Lung (tissue), 12 donors: Measurements from ENCODE around the gene OAS2. TPM values are rescaled to one million over a fixed set of nuclear protein-coding genes. Genes with fewer than 3 reads are reported as not detected.

Experiments
- ATAC-seq: fragments of 200-7000 bp; cut with Tn5 transposase; one replicate; pipeline ENCODE4 v1.9.1; 2020; ENCODE audit warnings: moderate number of reproducible peaks; ENCODE audit not compliant: insufficient read depth, low FRiP score
- DNase-seq, 3 donors: peaks; one replicate each; pipeline ENCODE4 v3.0.0-alpha.2; 2013 to 2017
- H3K27ac ChIP-seq, 2 donors: one replicate each; pipeline ENCODE4 v1.5.1; 2013; ENCODE audit warnings: mild to moderate bottlenecking in 2 of 2, moderate library complexity in 2 of 2, control low read depth in 1 of 2, inconsistent platforms in 1 of 2, low read depth in 1 of 2, low read length in 1 of 2
- H3K27me3 ChIP-seq, 3 donors: one replicate each; pipeline ENCODE4 v1.5.1; 2013; ENCODE audit warnings: low read length in 2 of 3; ENCODE audit not compliant: control insufficient read depth in 3 of 3, insufficient read depth in 3 of 3
- H3K36me3 ChIP-seq, 4 donors: one replicate each; pipeline ENCODE4 v1.5.1; 2013; ENCODE audit warnings: low read length in 4 of 4, mild to moderate bottlenecking in 1 of 4, moderate library complexity in 1 of 4; ENCODE audit not compliant: control insufficient read depth in 4 of 4, insufficient read depth in 4 of 4
- H3K4me1 ChIP-seq, 5 donors: one replicate each; pipeline ENCODE4 v1.5.1; 2013; ENCODE audit warnings: low read length in 5 of 5, mild to moderate bottlenecking in 2 of 5, moderate library complexity in 1 of 5; ENCODE audit not compliant: control insufficient read depth in 5 of 5, insufficient read depth in 5 of 5
- H3K4me3 ChIP-seq: one replicate; pipeline ENCODE4 v1.5.1; 2013; ENCODE audit warnings: mild to moderate bottlenecking, control low read depth, moderate library complexity
- H3K9ac ChIP-seq, 2 donors: one replicate each; pipeline ENCODE4 v1.5.1; 2013; ENCODE audit warnings: low read length in 2 of 2, control low read depth in 1 of 2; ENCODE audit not compliant: insufficient read depth in 1 of 2
- H3K9me3 ChIP-seq, 4 donors: one replicate each; pipeline ENCODE4 v1.5.1; 2013; ENCODE audit warnings: low read length in 3 of 4, mild to moderate bottlenecking in 1 of 4, moderate library complexity in 1 of 4; ENCODE audit not compliant: control insufficient read depth in 4 of 4, insufficient read depth in 3 of 4
- WGBS, 2 donors: extraction: QIAGEN DNeasy Blood & Tissue Kit; methylation state at CpG; one replicate each; pipeline ENCODE4 v1.1.7; 2013; 5-methylcytosine and 5-hydroxymethylcytosine counted together
- polyA plus RNA-seq, 2 donors: library from polyadenylated mRNA; stranded (reverse); fragments of 200-250 nt; gene quantifications; one replicate each; pipeline ENCODE4 v1.2.1, GENCODE V29; 2013
- total RNA-seq, 2 donors: library from RNA; depleted of rRNA in 1 of 2; stranded (reverse); fragments of >200 nt in 1 of 2; gene quantifications; one replicate each; pipeline ENCODE4 v1.2.1, GENCODE V29; 2014 to 2021
- TF ChIP-seq, protein P1 (sequence below): IDR thresholded peaks from 2 replicates; pipeline ENCODE4 v1.5.1; 2012; ENCODE audit warnings: mild to moderate bottlenecking; ENCODE audit errors: control extremely low read depth, extremely low read depth
- donor health status: control.
- donor health status: control.
- donor health status: Bipolar disorder and iron deficiency.
- donor health status: healthy.
- donor health status: DM: yes; HTN: yes; CAD: no.

The OAS2 gene
- total and polyA plus RNA-seq, 4 donors: 9.8 to 25.9 (median 16.1) TPM

GRCh38 chr12:113044516-113044915 is 66.2 kb downstream of the OAS2 start:
- Histone ChIP-seq H3K9me3 (peaks cover 0 to 2% (median 0%) of the 10 kb centered on the region in 4 donors), H3K27ac (no peak overlapping the region), H3K9ac (no peak overlapping the region), H3K4me3 (no peak overlapping the region), H3K36me3 (no peaks in the 10 kb centered on the region), H3K4me1 (peaks cover 0 to 2% (median 0%) of the 10 kb centered on the region in 5 donors), H3K27me3 (peaks cover 0 to 9% (median 4%) of the 10 kb centered on the region in 3 donors)
- WGBS, 2 donors: 78 to 81% methylated on average over 3 of the region's 3 CpGs
- ATAC-seq (no peak), DNase-seq (no peak)
- TF ChIP-seq, protein P1, sequence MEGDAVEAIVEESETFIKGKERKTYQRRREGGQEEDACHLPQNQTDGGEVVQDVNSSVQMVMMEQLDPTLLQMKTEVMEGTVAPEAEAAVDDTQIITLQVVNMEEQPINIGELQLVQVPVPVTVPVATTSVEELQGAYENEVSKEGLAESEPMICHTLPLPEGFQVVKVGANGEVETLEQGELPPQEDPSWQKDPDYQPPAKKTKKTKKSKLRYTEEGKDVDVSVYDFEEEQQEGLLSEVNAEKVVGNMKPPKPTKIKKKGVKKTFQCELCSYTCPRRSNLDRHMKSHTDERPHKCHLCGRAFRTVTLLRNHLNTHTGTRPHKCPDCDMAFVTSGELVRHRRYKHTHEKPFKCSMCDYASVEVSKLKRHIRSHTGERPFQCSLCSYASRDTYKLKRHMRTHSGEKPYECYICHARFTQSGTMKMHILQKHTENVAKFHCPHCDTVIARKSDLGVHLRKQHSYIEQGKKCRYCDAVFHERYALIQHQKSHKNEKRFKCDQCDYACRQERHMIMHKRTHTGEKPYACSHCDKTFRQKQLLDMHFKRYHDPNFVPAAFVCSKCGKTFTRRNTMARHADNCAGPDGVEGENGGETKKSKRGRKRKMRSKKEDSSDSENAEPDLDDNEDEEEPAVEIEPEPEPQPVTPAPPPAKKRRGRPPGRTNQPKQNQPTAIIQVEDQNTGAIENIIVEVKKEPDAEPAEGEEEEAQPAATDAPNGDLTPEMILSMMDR: no peak

- H3K27me3 ChIP-seq: peaks cover 0 to 12% (median 6%) of the 10 kb centered on the region in 3 donors
- WGBS, 2 donors: 9 to 10% methylated on average over 6 of the region's 6 CpGs
- H3K9ac ChIP-seq: no peak overlapping the region
- ATAC-seq: peak; percentile 85
- no peak overlapping the region for H3K27ac ChIP-seq
- H3K36me3 ChIP-seq: no peaks in the 10 kb centered on the region
- no peak overlapping the region for H3K4me3 ChIP-seq
- H3K4me1 ChIP-seq: no peaks in the 10 kb centered on the region
- H3K9me3 ChIP-seq: no peaks in the 10 kb centered on the region
- TF ChIP-seq, protein P1: peak; percentile 84
- DNase-seq: peak; percentile 57 to 73 (median 60)
Measured at GRCh38 chr12:113048716-113049127, 70.4 kb downstream of the OAS2 start.

DNA sequence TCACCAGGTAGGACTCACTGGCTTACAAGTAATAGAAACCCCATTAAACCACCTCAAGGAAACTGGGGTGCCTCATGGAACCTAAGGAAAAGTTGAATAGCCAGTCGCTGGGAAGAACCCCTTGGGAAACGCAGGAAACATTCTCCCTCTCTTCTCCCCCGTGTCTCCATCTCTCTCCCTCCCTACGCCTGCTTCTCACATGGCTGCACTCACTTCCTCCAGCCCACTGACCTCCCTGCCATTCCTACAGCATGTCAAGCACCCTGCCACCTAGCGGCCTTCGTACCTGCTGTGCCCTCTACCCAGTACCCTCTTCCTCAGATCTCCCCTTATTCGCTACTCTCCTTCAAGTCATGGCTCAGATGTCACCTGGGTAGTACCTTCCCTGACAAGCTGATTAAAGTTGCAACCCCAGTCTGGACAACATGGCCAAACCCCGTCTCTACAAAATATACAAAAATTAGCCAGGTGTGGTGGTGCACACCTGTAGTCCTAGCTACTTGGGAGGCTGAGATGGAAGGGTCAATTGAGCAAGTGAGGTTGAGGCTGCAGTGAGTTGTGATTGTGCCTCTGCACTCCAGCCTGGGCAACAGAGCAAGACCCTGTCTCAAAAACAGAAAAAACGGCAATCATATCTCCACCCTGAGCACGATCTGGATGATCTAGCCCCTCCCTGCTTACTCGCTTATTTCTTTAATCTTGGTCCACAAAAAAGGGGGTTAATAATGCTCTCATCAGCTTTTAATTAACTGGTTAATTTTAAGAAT is 71.8 kb downstream of the OAS2 start:
- 57 to 61% methylated on average over 11 of the region's 11 CpGs for WGBS, 2 donors
- TF ChIP-seq, protein P1: no peak
- ATAC-seq: no peak

More for the DNA sequence above, 71.8 kb downstream of the OAS2 start:
- no peaks in the 10 kb centered on the region for H3K4me1 ChIP-seq
- H3K27ac ChIP-seq: no peak overlapping the region
- no peak for DNase-seq
- no peak overlapping the region for H3K9ac ChIP-seq
- no peaks in the 10 kb centered on the region for H3K36me3 ChIP-seq
- H3K9me3 ChIP-seq: peaks cover 0 to under 1% (median 0%) of the 10 kb centered on the region in 4 donors
- H3K27me3 ChIP-seq: peaks cover 0 to 20% (median 11%) of the 10 kb centered on the region in 3 donors
- H3K4me3 ChIP-seq: no peak overlapping the region
